ENCODE data around the gene NUP188.
A peak's percentile ranks its signal among the peaks of the same experiment; 100 is the strongest.

The NUP188 gene

GRCh38 chr9:128913048-128913900, 34.2 kb upstream of the NUP188 start:
- no peak for DNase-seq (ENCODE audit: low read depth in 3 of 3)

GRCh38 chr9:128913995-128914772, 33.3 kb upstream of the NUP188 start:
- DNase-seq (ENCODE audit: low read depth in 3 of 3): no peak

- DNase-seq (ENCODE audit: low read depth in 3 of 3): no peak
Observed at GRCh38 chr9:128916204-128916603, 31.3 kb upstream of the NUP188 start.

DNA sequence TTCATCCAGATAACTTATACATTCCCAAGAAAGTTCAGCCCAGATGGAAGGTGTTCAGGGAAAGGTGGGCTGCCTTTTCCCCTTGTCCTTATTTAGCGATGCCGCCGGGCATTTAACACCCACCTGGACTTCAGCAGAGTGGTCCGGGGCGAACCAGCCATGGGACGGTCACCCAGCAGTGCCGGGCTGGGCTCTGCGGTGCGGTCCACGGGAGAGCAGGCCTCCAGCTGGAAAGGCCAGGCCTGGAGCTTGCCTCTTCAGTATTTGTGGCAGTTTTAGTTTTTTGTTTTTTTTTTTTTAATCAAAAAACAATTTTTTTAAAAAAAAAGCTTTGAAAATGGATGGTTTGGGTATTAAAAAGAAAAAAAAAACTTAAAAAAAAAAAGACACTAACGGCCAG, 30.8 kb upstream of the NUP188 start:
- no peak for DNase-seq (ENCODE audit: low read depth in 3 of 3)

DNA sequence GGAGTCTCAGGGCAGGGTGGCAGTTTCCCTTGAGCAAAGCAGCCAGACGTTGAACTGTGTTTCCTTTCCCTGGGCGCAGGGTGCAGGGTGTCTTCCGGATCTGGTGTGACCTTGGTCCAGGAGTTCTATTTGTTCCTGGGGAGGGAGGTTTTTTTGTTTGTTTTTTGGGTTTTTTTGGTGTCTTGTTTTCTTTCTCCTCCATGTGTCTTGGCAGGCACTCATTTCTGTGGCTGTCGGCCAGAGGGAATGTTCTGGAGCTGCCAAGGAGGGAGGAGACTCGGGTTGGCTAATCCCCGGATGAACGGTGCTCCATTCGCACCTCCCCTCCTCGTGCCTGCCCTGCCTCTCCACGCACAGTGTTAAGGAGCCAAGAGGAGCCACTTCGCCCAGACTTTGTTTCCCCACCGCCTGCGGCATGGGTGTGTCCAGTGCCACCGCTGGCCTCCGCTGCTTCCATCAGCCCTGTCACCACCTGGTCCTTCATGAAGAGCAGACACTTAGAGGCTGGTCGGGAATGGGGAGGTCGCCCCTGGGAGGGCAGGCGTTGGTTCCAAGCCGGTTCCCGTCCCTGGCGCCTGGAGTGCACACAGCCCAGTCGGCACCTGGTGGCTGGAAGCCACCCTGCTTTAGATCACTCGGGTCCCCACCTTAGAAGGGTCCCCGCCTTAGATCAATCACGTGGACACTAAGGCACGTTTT, 30.2 kb upstream of the NUP188 start:
- no peak for DNase-seq (ENCODE audit: low read depth in 3 of 3)

DNA sequence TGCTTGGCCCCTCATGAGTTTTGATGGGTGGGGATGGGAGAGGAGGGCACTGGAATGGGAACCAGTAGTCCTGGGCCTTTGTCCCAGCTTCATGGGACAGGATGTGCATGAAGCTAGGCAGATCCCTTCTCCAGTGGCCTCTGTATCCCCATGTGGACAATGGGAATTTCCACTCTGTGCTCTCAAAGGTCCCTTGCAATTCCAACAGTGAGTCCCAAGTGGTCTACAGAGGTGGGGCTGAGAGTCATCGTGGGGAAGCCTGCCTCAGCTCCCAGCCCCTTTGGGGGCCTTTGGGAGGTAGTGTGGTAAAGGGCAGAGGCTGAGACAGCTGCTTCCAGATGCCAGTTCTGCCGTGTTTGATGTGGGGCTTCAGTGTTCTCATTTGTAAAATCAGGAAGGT, 28.6 kb upstream of the NUP188 start:
- DNase-seq (ENCODE audit: low read depth in 3 of 3): no peak

GRCh38 chr9:128919402-128920089, 28.0 kb upstream of the NUP188 start:
- no peak for DNase-seq (ENCODE audit: low read depth in 3 of 3)

- DNase-seq (ENCODE audit: low read depth in 3 of 3): no peak
Observed at GRCh38 chr9:128920381-128921058, 27.0 kb upstream of the NUP188 start, which contains the start of gene PHYHD1. TSS of gene PHYHD1 (plus strand) at chr9:128920982. CDS start at chr9:128922324, 1,342 bp downstream.

DNA sequence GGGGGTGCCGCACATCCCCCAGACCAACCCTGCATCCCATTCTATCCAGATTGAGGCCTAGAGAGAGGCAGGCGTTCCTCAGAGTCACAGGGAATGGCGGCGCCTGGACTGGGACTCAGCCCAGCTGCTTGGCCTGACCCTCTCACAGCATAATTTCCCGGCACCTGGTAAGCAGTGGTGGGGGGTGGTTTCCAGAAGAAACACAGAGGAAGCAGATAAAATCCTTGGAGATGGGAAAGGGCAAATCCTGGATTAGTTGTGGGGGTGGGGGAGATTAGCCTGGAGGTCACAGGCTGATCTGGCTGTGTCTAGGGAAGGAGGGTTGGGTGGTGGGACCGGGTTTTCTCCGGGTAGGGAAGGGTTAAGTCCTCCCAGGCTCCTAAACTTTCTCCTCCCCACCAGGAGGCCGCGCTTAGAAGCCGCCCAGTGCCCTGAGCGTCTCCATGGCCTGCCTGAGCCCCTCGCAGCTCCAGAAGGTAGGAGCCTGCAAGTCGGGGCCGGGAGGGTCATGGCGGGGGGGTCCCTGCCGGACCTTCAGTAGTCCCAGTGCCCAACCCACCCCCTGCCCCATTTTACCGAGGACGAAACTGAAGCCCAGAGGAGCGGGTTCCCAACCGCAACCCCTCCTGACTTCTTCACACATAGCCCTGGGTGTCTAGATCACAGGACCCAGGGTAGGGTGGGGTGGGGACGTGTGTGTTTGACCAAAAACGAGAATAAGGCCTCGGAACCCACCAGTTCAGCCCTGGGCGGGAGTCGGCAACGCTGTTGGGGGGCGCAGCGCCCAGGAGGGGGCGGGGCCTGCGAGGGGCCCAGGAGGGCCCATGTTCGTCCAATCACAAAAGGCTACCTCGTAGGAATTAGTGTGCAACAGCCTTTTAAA, 25.4 kb upstream of the NUP188 start:
- DNase-seq (ENCODE audit: low read depth in 3 of 3): no peak

DNA sequence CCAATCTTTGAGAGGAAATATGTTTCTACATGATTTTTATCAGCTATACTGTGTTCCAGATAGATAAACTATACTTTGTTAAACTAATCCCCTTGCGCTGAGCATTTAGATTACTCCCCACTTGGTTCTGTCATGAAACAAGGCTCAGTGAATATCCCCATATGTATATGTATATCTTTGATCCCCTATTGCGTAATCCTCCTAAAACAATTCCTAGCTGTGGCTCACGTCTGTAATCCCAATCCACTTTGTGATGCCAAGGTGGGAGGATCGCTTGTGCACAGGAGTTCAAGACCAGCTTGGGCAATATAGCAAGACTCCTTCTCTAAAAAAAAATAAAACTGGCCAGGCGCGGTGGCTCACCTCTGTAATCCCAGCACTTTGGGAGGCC, 24.0 kb upstream of the NUP188 start:
- no peak for DNase-seq (ENCODE audit: low read depth in 3 of 3)

- peak; percentile 26 to 46 (median 40) for DNase-seq (ENCODE audit: low read depth in 3 of 3)
Observed at GRCh38 chr9:128927731-128928411, 19.6 kb upstream of the NUP188 start.

DNA sequence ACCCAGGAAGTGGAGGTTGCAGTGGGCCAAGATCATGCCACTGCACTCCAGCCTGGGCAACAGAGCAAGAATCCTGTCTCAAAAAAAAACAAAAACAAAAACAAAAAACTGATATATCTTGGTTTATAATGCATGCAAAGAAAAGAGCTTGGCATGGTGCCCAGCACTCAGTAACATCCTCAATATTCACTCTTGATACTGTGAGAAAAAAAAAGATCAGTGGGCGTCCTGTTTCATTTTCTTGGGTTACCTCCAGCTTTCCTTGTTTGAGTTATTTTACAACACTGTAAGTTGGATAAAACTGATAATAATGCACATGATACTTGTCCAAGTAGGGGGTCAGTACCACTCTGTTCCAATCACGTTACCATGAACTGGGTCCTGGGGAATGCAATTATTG, 18.9 kb upstream of the NUP188 start:
- DNase-seq (ENCODE audit: low read depth in 3 of 3): no peak

DNA sequence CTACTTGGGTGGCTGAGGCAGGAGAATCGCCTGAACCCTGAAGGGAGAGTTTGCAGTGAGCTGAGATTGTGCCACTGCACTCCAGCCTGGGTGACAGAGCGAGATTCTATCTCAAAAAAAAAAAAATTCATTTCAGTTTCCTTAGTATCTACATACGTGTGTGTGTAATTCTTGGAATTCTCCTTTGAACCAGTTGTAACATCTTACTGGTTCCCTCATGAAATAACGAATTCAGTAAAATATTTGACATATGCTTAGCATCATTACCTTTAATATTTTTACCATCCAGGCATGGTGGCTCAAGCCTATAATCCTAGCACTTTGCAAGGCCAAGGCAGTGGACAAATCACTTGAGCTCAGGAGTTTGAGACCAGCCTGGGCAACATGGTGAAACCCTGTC, 17.9 kb upstream of the NUP188 start:
- no peak for DNase-seq (ENCODE audit: low read depth in 3 of 3)

- DNase-seq (ENCODE audit: low read depth in 3 of 3): no peak
Observed at GRCh38 chr9:128933731-128934130, 13.8 kb upstream of the NUP188 start.

- DNase-seq (ENCODE audit: low read depth in 3 of 3): no peak
Observed at GRCh38 chr9:128936171-128936865, 11.2 kb upstream of the NUP188 start.

DNA sequence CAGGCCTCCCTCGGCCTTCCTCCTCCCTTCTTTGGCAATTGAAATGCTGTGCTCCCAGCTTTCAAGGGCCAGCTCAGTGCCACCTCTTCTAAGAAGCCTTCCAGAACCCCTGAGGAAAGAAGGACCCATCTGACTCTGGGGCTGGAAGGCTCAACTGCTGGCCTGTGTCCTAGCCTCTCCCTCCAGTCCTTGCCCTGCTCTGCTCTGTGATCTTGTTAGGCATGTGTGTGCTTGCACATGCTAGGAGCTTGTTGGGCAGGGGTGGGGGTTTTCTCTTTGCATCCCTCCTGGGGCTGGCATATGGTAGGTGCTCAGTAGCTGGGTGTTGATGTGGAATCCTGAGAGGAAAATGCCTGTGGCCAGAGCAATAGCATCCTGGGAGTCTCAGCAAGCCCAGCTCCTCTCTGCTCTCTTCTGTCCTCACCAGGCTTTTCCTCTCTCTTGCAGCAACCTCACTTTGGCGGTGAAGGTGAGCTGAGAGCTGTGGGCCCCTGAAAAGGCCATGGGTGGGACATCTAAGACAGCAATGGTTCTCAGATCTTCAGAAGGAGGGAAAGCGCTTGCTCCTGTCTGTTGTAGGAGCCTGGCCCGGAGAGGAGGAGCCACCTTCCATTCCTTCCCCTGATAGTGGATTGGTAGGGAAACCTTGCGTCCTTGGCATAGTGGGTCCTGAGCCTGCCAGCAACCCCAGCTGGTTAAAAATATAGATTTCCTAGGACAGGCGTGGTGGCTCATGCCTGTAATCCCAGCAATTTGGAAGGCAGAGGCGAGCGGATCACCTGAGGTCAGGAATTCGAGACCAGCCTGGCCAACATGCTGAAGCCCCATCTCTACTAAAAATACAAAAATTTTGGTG, 10.0 kb upstream of the NUP188 start:
- no peak for DNase-seq (ENCODE audit: low read depth in 3 of 3)

DNA sequence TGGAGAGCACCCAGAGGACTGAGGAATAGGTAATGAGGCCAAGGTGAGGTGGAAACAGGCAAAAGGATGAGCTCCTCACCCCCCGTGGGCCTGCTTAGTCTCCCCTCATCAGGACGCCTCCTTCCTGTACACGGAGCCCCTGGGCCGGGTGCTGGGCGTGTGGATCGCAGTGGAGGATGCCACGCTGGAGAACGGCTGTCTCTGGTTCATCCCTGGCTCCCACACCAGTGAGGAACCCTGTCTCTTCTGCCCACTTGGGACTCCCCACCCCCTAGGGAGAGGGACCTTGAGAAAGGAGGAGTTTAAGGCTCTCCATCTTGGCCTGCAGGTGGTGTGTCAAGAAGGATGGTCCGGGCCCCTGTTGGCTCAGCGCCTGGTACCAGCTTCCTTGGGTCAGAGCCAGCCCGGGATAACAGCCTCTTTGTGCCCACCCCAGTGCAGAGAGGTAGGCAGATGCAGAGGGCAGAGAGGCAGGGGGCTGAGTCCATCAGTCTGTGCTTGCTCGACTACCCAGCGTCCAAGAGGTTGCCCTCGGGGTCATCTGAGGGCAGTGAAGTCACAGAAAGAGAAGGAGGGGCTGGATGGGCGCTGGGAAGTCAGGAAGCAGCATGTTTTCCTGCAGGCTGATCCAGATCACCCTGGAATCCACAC, 7.1 kb upstream of the NUP188 start:
- DNase-seq (ENCODE audit: low read depth in 3 of 3): no peak
